HepG2 (cell line): ENCODE results near the gene BHLHE23. TPM values are rescaled to one million over a fixed set of nuclear protein-coding genes. Genes with fewer than 3 reads are reported as not detected.
A peak's percentile ranks its signal among the peaks of the same experiment; 100 is the strongest.

Source experiments
- ATAC-seq: fragments of 200-7000 bp; cut with Tn5 transposase; 3 replicates; pipeline ENCODE4 v1.9.1; 2020; ENCODE audit warnings: mild to moderate bottlenecking, moderate library complexity
- BruUV-seq: library from RNA; stranded (reverse); fragments of 400-500 nt; replicated peaks from 2 replicates; lab custom pipeline; 2021; lab: Mats Ljungman, UMichigan
- CTCF ChIA-PET: fragments of 300-600 bp; formaldehyde crosslinking; extraction: SDS; loops from one replicate; lab custom pipeline; 2021; ENCODE audit warnings: low total read pairs, inconsistent platforms, low intra/inter-chr PET ratio; lab: Yijun Ruan, JAX
- POLR2A ChIA-PET: fragments of 350-600 bp; sonication (Branson Sonifier 250); formaldehyde crosslinking; loops from one replicate; lab custom pipeline; 2020; ENCODE audit warnings: antibody characterized with exemption, inconsistent platforms; lab: Yijun Ruan, JAX
- DNase-seq: peaks from one replicate; pipeline ENCODE4 v3.0.0-alpha.2; 2015; ENCODE audit warnings: low spot score
- FAIRE-seq: peaks from 3 replicates; lab custom pipeline; 2011; peaks lifted over from hg19 to GRCh38; lab: Jason Lieb, UNC
- H2AFZ ChIP-seq: one replicate; pipeline ENCODE4 v1.6.1; 2011; ENCODE audit warnings: low read length, inconsistent platforms
- H3K27ac ChIP-seq: fragments of 300-600 bp; 3 replicates; pipeline ENCODE4 v1.8.0; 2011; ENCODE audit warnings: mixed run types, mild to moderate bottlenecking, mixed read lengths, low read length, inconsistent platforms; ENCODE audit not compliant: insufficient read depth; ENCODE audit errors: extremely low read length
- H3K27me3 ChIP-seq, 2 experiments: fragments of 200-600 bp in 1 of 2; 2 replicates in 1 of 2; 3 replicates in 1 of 2; pipeline versions ENCODE4 v1.6.0 to v1.8.0; 2011; ENCODE audit warnings: low read length in 2 of 2, mild to moderate bottlenecking in 2 of 2, moderate library complexity in 2 of 2, inconsistent platforms in 1 of 2; ENCODE audit not compliant: insufficient read depth in 2 of 2, control insufficient read depth in 1 of 2
- H3K36me3 ChIP-seq, 2 experiments: fragments of 200-600 bp in 1 of 2; replicated peaks in 1 of 2; 2 replicates in 1 of 2; 3 replicates in 1 of 2; pipeline versions ENCODE4 v1.5.1 to v1.8.0; 2011; ENCODE audit warnings: low read length in 2 of 2, inconsistent platforms in 1 of 2; ENCODE audit not compliant: insufficient read depth in 2 of 2, control insufficient read depth in 1 of 2
- H3K4me1 ChIP-seq: 2 replicates; pipeline ENCODE4 v1.5.1; 2012; ENCODE audit warnings: low read length, inconsistent platforms; ENCODE audit not compliant: insufficient read depth
- H3K4me2 ChIP-seq: 2 replicates; pipeline ENCODE4 v1.6.0; 2011; ENCODE audit warnings: low read depth, low read length, inconsistent platforms
- H3K4me3 ChIP-seq, 3 experiments: fragments of 200-600 bp in 1 of 3; sonication (generic), shearing (Covaris generic) in 1 of 3; replicated peaks in 1 of 3; 2 replicates each; pipeline ENCODE4 v1.5.1; 2011 to 2016; ENCODE audit warnings: low read length in 3 of 3, inconsistent platforms in 2 of 3, low read depth in 2 of 3, mild to moderate bottlenecking in 2 of 3, control low read depth in 1 of 3, mixed read lengths in 1 of 3; ENCODE audit not compliant: insufficient read depth in 1 of 3
- H3K79me2 ChIP-seq: one replicate; pipeline ENCODE4 v1.6.1; 2011; ENCODE audit warnings: low read length, inconsistent platforms; ENCODE audit not compliant: insufficient read depth
- H3K9ac ChIP-seq: 2 replicates; pipeline ENCODE4 v1.6.0; 2011; ENCODE audit warnings: mild to moderate bottlenecking, low read depth, low read length, inconsistent platforms; ENCODE audit not compliant: insufficient read depth
- H3K9me3 ChIP-seq: 2 replicates; pipeline ENCODE4 v1.5.1; 2012; ENCODE audit warnings: mild to moderate bottlenecking, low read length
- H4K20me1 ChIP-seq: 2 replicates; pipeline ENCODE4 v1.6.0; 2011; ENCODE audit warnings: inconsistent platforms, mild to moderate bottlenecking, low read length, moderate library complexity; ENCODE audit not compliant: insufficient read depth
- ATF3 ChIP-seq: sonication (generic); formaldehyde crosslinking; IDR thresholded peaks from 2 replicates; pipeline ENCODE4 v1.4.0; 2020; ENCODE audit warnings: missing genetic modification reagents
- NFATC3 ChIP-seq: sonication (generic); formaldehyde crosslinking; IDR thresholded peaks from 2 replicates; pipeline ENCODE4 v1.5.1; 2020; ENCODE audit warnings: mild to moderate bottlenecking, missing genetic modification reagents
- ZNF687 ChIP-seq: sonication (generic); formaldehyde crosslinking; IDR thresholded peaks from 2 replicates; pipeline ENCODE4 v1.5.1; 2020; ENCODE audit warnings: mild to moderate bottlenecking, missing genetic modification reagents, moderate library complexity
- ZNF768 ChIP-seq: sonication (generic); formaldehyde crosslinking; IDR thresholded peaks from 2 replicates; pipeline ENCODE4 v1.4.0; 2020; ENCODE audit warnings: missing genetic modification reagents
- WGBS: methylation state at CpG from one replicate; pipeline ENCODE4 v1.1.6; 2017; ENCODE audit warnings: low lambda C conversion rate; 5-methylcytosine and 5-hydroxymethylcytosine counted together
- in situ Hi-C: cut with HindIII; loops from 2 replicates; pipeline ENCODE4 v1.10.0; 2017; ENCODE audit warnings: low pct_unique_long_range_greater_than_20kb; ENCODE audit not compliant: extremely low pct_ligation_motif_present
- intact Hi-C: fragments of 100-400 bp; cut with micrococcal nuclease; formaldehyde crosslinking; loops from one replicate; pipeline ENCODE4 v1.10.0; 2022; ENCODE audit not compliant: unreplicated experiment
- polyA plus RNA-seq, 8 experiments: library from polyadenylated mRNA; depleted of rRNA in 3 of 8; stranded (reverse) in 7 of 8; unstranded in 1 of 8; fragments of >200 nt; fragmentation: Illumina TruSeq in 4 of 8; extraction: Trizol in 4 of 8; gene quantifications; 2 replicates each; pipeline versions ENCODE4 v1.2.1 to v1.2.3, GENCODE V29; 2011 to 2016; ENCODE audit warnings: low read depth in 4 of 8, missing spikeins in 1 of 8, mixed read lengths in 1 of 8; ENCODE audit not compliant: insufficient read depth in 1 of 8
- total RNA-seq, 5 experiments: library from RNA; depleted of rRNA; stranded (reverse); fragments of >200 nt; fragmentation: Illumina TruSeq; extraction: Trizol; gene quantifications; 2 replicates each; pipeline ENCODE4 v1.2.3, GENCODE V29; 2016; ENCODE audit warnings: low read depth in 1 of 5

Gene BHLHE23
- total and polyA plus RNA-seq, 2 of the 13 experiments (the other 11 are each of a cell fraction or from before 2014, with no cell fraction given), result not detected

DNA sequence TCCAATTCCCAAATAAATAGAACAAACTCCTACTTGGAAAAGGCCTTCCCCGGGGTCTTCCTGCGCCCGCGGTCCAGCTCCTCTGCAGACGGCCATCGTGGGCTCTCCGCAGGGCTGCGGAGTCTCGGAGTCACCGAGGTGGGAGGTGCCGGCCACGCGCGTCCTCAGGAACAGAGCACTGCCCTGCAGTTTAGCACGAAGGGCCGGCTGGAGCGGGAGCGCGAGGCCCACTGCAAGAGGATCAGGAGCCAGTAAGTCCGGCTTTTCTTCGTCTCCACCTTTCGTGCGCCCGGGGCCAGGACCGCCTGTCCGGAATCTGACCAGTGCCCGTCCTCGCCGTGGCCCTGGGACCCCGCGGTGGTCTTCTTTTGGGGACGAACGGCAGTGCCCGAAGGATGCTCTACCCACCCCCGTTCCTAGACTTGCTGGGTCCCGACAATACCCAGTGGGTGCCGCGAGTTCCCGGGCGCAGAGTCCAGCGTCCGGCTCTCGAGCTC lies 1.4 kb downstream of the BHLHE23 start:
- TF ChIP-seq ZNF768 (CRISPR knock-in tag) (0 out of 2 replicates have a peak, but pooled peaks have one; percentile 17), ATF3 (CRISPR knock-in tag) (no peak), NFATC3 (CRISPR knock-in tag) (no peak), ZNF687 (peak; percentile 23; the same call in 1 of the 2 replicates)
- TF ChIP-seq, all 625 proteins: peak for 2
- H3K27me3 ChIP-seq, result peaks cover 36 to 93% of the 10 kb centered on the region in 2 experiments
- no peak overlapping the region for H3K4me2 ChIP-seq
- no peak overlapping the region for H3K4me3 ChIP-seq
- POLR2A ChIA-PET, result no interaction called here
- ATAC-seq (no peak), DNase-seq (no peak), FAIRE-seq (no peak)
- no peaks in the 10 kb centered on the region for H3K9me3 ChIP-seq
- H3K9ac ChIP-seq, result no peak overlapping the region
- no peak overlapping the region for H3K27ac ChIP-seq
- no TSS peak for BruUV-seq
- H2AFZ ChIP-seq, result no peak overlapping the region
- H3K36me3 ChIP-seq, result no peaks in the 10 kb centered on the region
- 30% methylated on average over 32 of the region's 43 CpGs for WGBS
- intact Hi-C loops (no loop called here), in situ Hi-C loops (no loop called here)
- CTCF ChIA-PET, result no interaction called here
- H3K4me1 ChIP-seq, result peaks cover 18% of the 10 kb centered on the region
- peaks cover 5% of the 10 kb centered on the region; the same call in 1 of the 2 replicates for H4K20me1 ChIP-seq
- H3K79me2 ChIP-seq, result no peaks in the 10 kb centered on the region
